ACC112 (cell line): ENCODE measurements around the gene SCAANT1.

Experiments used
- H2AFZ ChIP-seq: fragments of 200-600 bp; sonication (generic); one replicate; pipeline ENCODE4 v1.6.0; 2017; ENCODE audit warnings: antibody characterized with exemption, low read length; ENCODE audit not compliant: unreplicated experiment
- H3K27ac ChIP-seq: fragments of 200-600 bp; sonication (generic); 2 replicates; pipeline ENCODE4 v1.5.1; 2014; ENCODE audit warnings: low read depth, mild to moderate bottlenecking, antibody characterized with exemption, low read length, moderate library complexity
- H3K27me3 ChIP-seq: fragments of 200-600 bp; sonication (generic); 2 replicates; pipeline ENCODE4 v1.6.1; 2014; ENCODE audit warnings: mild to moderate bottlenecking, antibody characterized with exemption, low read length, moderate library complexity, mixed read lengths; ENCODE audit not compliant: insufficient read depth
- H3K36me3 ChIP-seq: fragments of 200-600 bp; sonication (generic); 2 replicates; pipeline ENCODE4 v1.6.1; 2016; ENCODE audit warnings: mild to moderate bottlenecking, antibody characterized with exemption, low read length, moderate library complexity, mixed read lengths; ENCODE audit not compliant: insufficient read depth
- H3K4me1 ChIP-seq: fragments of 200-600 bp; sonication (generic); one replicate; pipeline ENCODE4 v1.6.1; 2016; ENCODE audit warnings: low read length, mixed read lengths; ENCODE audit not compliant: insufficient read depth, unreplicated experiment, control insufficient read depth
- H3K4me3 ChIP-seq: fragments of 200-600 bp; sonication (generic); 2 replicates; pipeline ENCODE4 v1.5.1; 2014; ENCODE audit warnings: mild to moderate bottlenecking, low read depth, low read length
- H3K79me2 ChIP-seq: fragments of 200-600 bp; sonication (generic); one replicate; pipeline ENCODE4 v1.6.0; 2016; ENCODE audit warnings: low read length; ENCODE audit not compliant: control insufficient read depth, unreplicated experiment, insufficient read depth

Gene SCAANT1

GRCh38 chr3:63911873-63912767, at the start of gene SCAANT1:
Gene SCAANT1 (minus strand): TSS chr3:63912383.
- H3K27ac ChIP-seq, result peak within 1 kb of the TSS; percentile 90
- H3K4me3 ChIP-seq, result peak within 1 kb of the TSS; percentile 89
- peaks cover 58% of the 10 kb centered on the region for H3K79me2 ChIP-seq
- no peaks in the 10 kb centered on the region for H3K27me3 ChIP-seq
- peaks cover 14% of the 10 kb centered on the region for H3K36me3 ChIP-seq
- H3K4me1 ChIP-seq, result peaks cover 37% of the 10 kb centered on the region
- H2AFZ ChIP-seq, result peak within 1 kb of the TSS; percentile 38

- peaks cover 37% of the 10 kb centered on the region for H3K79me2 ChIP-seq
- no peaks in the 10 kb centered on the region for H3K27me3 ChIP-seq
- H3K27ac ChIP-seq, result no peak overlapping the region
- H3K36me3 ChIP-seq, result no peaks in the 10 kb centered on the region
- H3K4me3 ChIP-seq, result no peak overlapping the region
- peaks cover 10% of the 10 kb centered on the region for H3K4me1 ChIP-seq
- H2AFZ ChIP-seq, result no peak overlapping the region
Observed at GRCh38 chr3:63961891-63962290, 49.7 kb upstream of the SCAANT1 start.

GRCh38 chr3:63960048-63960711, 48.0 kb upstream of the SCAANT1 start:
- peak overlapping the region; percentile 67 for H3K27ac ChIP-seq

GRCh38 chr3:63959146-63959545, 47.0 kb upstream of the SCAANT1 start:
- no peaks in the 10 kb centered on the region for H3K27me3 ChIP-seq
- H3K36me3 ChIP-seq, result 0 out of 2 replicates have a peak, but pooled peaks cover 4% of the 10 kb centered on the region
- H3K27ac ChIP-seq, result no peak overlapping the region
- H3K4me3 ChIP-seq, result no peak overlapping the region
- H3K4me1 ChIP-seq, result peaks cover 9% of the 10 kb centered on the region
- H3K79me2 ChIP-seq, result peaks cover 29% of the 10 kb centered on the region
- no peak overlapping the region for H2AFZ ChIP-seq

More at GRCh38 chr3:63960048-63960711, 48.0 kb upstream of the SCAANT1 start:
- H3K4me1 ChIP-seq, result peaks cover 9% of the 10 kb centered on the region
- H3K27me3 ChIP-seq, result no peaks in the 10 kb centered on the region
- H3K4me3 ChIP-seq, result peak overlapping the region; percentile 70
- H3K36me3 ChIP-seq, result 0 out of 2 replicates have a peak, but pooled peaks cover 4% of the 10 kb centered on the region
- no peak overlapping the region for H2AFZ ChIP-seq
- peaks cover 36% of the 10 kb centered on the region for H3K79me2 ChIP-seq

DNA sequence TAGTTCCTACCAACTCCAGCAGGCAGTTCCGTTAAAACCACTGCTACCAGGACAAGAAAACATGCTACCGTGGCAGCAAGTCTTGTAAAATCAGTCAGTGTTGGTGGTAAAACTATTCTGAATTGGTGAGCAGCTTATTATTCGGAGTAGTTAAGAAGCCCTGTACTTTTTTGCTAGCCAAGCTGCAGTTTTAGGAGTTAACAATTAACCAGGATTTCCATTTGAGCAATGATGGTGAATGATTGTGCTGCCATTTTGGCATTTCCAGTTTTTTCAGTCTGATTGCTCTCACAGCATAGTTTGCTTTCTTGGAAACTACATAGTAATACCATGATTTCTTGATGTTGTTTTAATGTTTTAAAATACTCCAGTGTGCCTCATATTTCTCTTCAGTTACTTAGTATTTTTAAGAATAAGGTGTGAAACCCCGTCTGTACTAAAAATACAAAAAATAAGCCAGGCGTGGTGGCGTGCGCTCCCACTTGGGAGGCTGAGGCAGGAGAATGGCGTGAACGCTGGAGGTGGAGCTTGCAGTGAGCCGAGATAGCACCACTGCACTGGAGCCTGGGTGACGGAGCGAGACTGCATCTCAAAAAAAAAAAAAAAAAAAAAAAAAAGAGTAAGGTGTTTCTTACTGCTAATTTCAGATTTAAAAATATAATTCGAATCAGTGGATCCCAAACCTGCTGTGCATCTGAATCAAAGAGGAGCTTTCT, 43.8 kb upstream of the SCAANT1 start:
- H3K27me3 ChIP-seq, result no peaks in the 10 kb centered on the region
- no peak overlapping the region for H3K4me3 ChIP-seq
- no peak overlapping the region for H3K27ac ChIP-seq
- 0 out of 2 replicates have a peak, but pooled peaks cover 4% of the 10 kb centered on the region for H3K36me3 ChIP-seq
- peaks cover 20% of the 10 kb centered on the region for H3K4me1 ChIP-seq
- peaks cover 33% of the 10 kb centered on the region for H3K79me2 ChIP-seq
- no peak overlapping the region for H2AFZ ChIP-seq

- no peak overlapping the region for H3K4me3 ChIP-seq
- no peak overlapping the region for H2AFZ ChIP-seq
- H3K4me1 ChIP-seq, result peaks cover 26% of the 10 kb centered on the region
- 0 out of 2 replicates have a peak, but pooled peaks cover 4% of the 10 kb centered on the region for H3K36me3 ChIP-seq
- H3K27me3 ChIP-seq, result no peaks in the 10 kb centered on the region
- H3K79me2 ChIP-seq, result peaks cover 38% of the 10 kb centered on the region
- no peak overlapping the region for H3K27ac ChIP-seq
Observed at GRCh38 chr3:63955036-63955650, 43.0 kb upstream of the SCAANT1 start.

DNA sequence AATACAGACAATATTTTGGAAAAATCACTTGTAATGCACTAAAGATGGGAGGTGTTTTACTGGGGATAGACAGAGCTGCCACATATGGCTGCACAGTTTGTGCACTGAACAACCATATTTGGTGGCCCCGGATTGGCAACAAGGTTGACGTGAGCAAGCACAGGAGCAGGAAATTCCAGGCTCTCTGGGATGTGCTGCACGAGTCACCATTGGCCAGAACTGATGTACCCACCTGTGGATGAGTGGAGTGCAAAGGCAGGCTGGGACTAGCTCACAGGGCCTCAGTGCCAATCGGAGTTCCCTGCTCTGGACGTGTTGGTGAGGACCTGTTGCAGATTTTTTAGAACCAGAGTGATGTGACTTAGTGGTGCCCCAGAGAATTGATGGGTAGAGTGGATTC, 42.0 kb upstream of the SCAANT1 start:
- no peak overlapping the region for H3K27ac ChIP-seq
- H2AFZ ChIP-seq, result no peak overlapping the region
- H3K79me2 ChIP-seq, result peaks cover 44% of the 10 kb centered on the region
- H3K27me3 ChIP-seq, result no peaks in the 10 kb centered on the region
- H3K36me3 ChIP-seq, result 0 out of 2 replicates have a peak, but pooled peaks cover 4% of the 10 kb centered on the region
- no peak overlapping the region for H3K4me3 ChIP-seq
- peaks cover 30% of the 10 kb centered on the region for H3K4me1 ChIP-seq

DNA sequence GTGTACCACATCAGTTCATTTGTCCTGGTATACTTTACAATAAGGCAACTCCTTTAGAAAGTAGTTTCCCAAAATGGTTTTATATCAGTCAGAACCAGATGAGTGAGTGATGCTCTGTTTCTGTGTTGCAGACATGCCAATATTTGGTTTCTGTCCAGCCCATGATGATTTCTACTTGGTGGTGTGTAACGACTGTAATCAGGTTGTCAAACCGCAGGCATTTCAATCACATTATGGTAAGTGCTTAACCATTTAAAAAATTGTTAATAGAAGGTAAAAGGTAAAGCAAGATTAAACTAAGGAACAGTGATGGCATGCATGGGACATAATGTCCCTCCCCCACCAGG, 40.0 kb upstream of the SCAANT1 start:
- Histone ChIP-seq H3K4me1 (peaks cover 43% of the 10 kb centered on the region), H3K27ac (no peak overlapping the region), H3K27me3 (no peaks in the 10 kb centered on the region), H3K4me3 (no peak overlapping the region), H3K79me2 (peaks cover 53% of the 10 kb centered on the region), H2AFZ (no peak overlapping the region), H3K36me3 (0 out of 2 replicates have a peak, but pooled peaks cover 4% of the 10 kb centered on the region)

DNA sequence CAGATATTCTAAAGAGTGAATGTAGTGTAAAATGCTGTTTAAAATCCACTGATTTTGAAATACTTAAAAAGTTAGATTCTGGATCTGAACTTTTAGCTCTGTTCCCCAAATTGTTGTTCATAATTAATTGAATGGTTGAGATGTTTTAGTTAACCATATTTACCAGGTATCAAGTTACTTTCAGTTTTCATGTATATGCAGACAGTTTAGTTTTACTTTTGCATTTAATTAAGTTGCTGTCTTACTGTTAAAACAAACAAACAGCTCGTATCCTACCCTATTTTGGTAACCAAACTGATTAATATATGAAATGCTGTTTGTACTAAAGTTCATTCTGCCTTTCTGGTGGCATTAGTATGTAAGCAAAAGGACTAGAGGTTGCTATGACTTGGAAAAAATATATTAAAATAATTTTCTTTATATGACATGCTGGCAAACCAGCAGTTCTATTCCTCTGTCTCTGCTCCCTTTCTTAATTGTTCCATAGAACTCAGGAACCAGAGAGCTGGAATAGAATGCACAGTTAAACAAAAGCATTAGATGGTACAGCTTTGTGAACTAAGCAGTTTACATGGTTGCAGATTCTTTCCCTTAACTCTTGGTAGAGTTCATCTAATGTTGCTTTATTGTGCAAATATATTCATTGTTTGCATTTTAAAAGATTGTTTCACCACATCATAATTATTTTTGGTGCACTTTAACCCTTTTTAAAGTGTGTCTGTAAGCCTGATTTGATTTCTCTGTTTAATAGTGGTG, 39.5 kb upstream of the SCAANT1 start:
- H3K27ac ChIP-seq, result peak overlapping the region; percentile 2; the same call in 1 of the 2 replicates

More for the DNA sequence above, 39.5 kb upstream of the SCAANT1 start:
- H3K36me3 ChIP-seq, result 0 out of 2 replicates have a peak, but pooled peaks cover 4% of the 10 kb centered on the region
- peaks cover 57% of the 10 kb centered on the region for H3K79me2 ChIP-seq
- H3K4me3 ChIP-seq, result peak overlapping the region; percentile 6; the same call in 1 of the 2 replicates
- H3K4me1 ChIP-seq, result peaks cover 43% of the 10 kb centered on the region
- H2AFZ ChIP-seq, result no peak overlapping the region
- no peaks in the 10 kb centered on the region for H3K27me3 ChIP-seq
